Measurements from ENCODE around the gene PGAP1.

GRCh38 chr2:196957442-196957841 lies 30.9 kb upstream of the PGAP1 start:
- TF ChIP-seq TAF1 (IDR thresholded peaks at IDR 0.05; ENCODE audit: low read depth) (no peak), EP300 (IDR thresholded peaks at IDR 0.05; ENCODE audit: borderline replicate concordance) (no peak)

All from Ishikawa (cell line).